Gastroesophageal sphincter (tissue), 4 donors: Measurements from ENCODE around the gene METTL16. TPM values are rescaled to one million over a fixed set of nuclear protein-coding genes. Genes with fewer than 3 reads are reported as not detected.
A peak's percentile ranks its signal among the peaks of the same experiment; 100 is the strongest.

Experiments
- ATAC-seq: fragments of 150-250 bp; one replicate; pipeline ENCODE4 v1.9.1; 2016; ENCODE audit warnings: mild to moderate bottlenecking, moderate library complexity
- H3K27ac ChIP-seq, 4 donors: fragments of 200-600 bp; sonication (generic) in 3 of 4; 1 replicate in 3 of 4; 2 replicates in 1 of 4; pipeline ENCODE4 v1.5.1; 2016 to 2019
- H3K27me3 ChIP-seq: fragments of 200-600 bp; sonication (generic); one replicate; pipeline ENCODE4 v1.5.1; 2019
- H3K36me3 ChIP-seq, 2 donors: fragments of 200-600 bp; sonication (generic); one replicate each; pipeline ENCODE4 v1.5.1; 2019; ENCODE audit warnings: control low read depth in 1 of 2
- H3K4me1 ChIP-seq, 3 donors: fragments of 200-600 bp; sonication (generic); 1 replicate in 2 of 3; 2 replicates in 1 of 3; pipeline ENCODE4 v1.5.1; 2016 to 2019; ENCODE audit warnings: control low read depth in 2 of 3
- H3K4me3 ChIP-seq, 2 donors: fragments of 200-600 bp; sonication (generic); one replicate each; pipeline ENCODE4 v1.5.1; 2019; ENCODE audit warnings: mild to moderate bottlenecking in 1 of 2, moderate library complexity in 1 of 2
- H3K9me3 ChIP-seq, 3 donors: fragments of 200-600 bp; sonication (generic); one replicate each; pipeline ENCODE4 v1.5.1; 2017 to 2019; ENCODE audit warnings: control low read depth in 2 of 3
- EP300 ChIP-seq: sonication (generic); formaldehyde crosslinking; IDR thresholded peaks from one replicate; pipeline ENCODE4 v1.6.1; 2017; ENCODE audit warnings: antibody characterized with exemption, mild to moderate bottlenecking
- POLR2A ChIP-seq, 2 donors: fragments of 450-650 bp; IDR thresholded peaks; one replicate each; pipeline ENCODE4 v1.6.1; 2017; ENCODE audit warnings: antibody characterized with exemption in 2 of 2, mild to moderate bottlenecking in 2 of 2, moderate library complexity in 1 of 2
- POLR2AphosphoS5 ChIP-seq: sonication (generic); formaldehyde crosslinking; IDR thresholded peaks from one replicate; pipeline ENCODE4 v1.6.1; 2017; ENCODE audit warnings: antibody characterized with exemption
- WGBS, 2 donors: methylation state at CpG; one replicate each; pipeline ENCODE4 v1.1.5; 2018; ENCODE audit warnings: low coverage in 1 of 2; 5-methylcytosine and 5-hydroxymethylcytosine counted together
- total RNA-seq, 4 donors: library from RNA; depleted of rRNA; stranded (reverse); fragments of >200 nt; gene quantifications; one replicate each; pipeline ENCODE4 v1.1.0, GENCODE V29; 2016
- TF ChIP-seq, protein P1 (sequence below), 4 experiments: fragments of 200-600 bp in 2 of 4; fragments of 450-650 bp in 2 of 4; sonication (generic) in 1 of 4; IDR thresholded peaks; one replicate each; pipeline ENCODE4 v1.5.1; 2017 to 2019; ENCODE audit warnings: antibody characterized with exemption in 4 of 4, mild to moderate bottlenecking in 2 of 4, moderate library complexity in 2 of 4

Gene METTL16
- total RNA-seq, 4 donors from 2014 or later, result 30.7 to 68.0 (median 58.7) TPM

DNA sequence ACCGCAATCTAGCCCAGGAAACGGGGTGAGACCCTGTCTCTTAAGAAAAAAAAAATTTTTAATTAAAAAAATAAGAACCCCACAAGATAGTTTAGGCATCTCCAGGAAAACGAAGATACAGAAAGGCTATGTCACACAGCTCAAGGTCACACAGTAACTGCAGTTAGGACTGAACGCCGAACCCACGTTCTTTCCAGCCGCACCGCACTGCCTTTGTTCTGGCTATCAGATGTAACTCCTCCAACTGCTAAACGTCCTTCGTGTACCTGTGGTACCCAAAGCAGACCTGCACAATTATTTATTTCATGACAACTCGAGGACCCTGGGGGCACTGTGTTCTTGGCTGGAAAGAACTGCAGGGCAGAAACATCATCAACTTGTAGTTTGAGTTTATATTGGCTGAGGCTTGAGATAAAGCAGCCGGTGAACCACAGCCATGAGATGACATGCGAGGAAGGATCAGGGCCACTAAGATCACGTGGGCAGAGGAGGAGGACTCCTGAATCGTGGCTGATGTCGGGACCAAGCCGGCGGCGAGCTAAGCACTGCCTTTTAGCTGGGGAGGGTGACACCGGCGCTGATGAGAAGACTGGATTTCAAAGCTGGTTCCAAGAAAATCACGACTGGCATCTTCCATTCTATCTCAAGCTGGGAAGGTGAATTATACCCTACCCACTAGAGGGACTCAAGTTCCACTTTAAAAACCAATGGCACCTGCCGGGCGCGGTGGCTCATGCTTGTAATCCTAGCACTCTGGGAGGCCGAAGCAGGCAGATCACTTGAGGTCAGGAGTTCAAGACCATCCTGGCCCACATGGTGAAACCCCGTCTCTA lies 90.2 kb downstream of the METTL16 start:
- Histone ChIP-seq H3K4me1 (peaks cover 0 to 41% (median 12%) of the 10 kb centered on the region in 3 donors), H3K9me3 (no peaks in the 10 kb centered on the region), H3K4me3 (no peak overlapping the region), H3K27me3 (no peaks in the 10 kb centered on the region), H3K27ac (peak overlapping the region in 3 of 4 donors; percentile 42 to 62 (median 47)), H3K36me3 (peaks cover 0 to 26% of the 10 kb centered on the region in 2 donors)
- WGBS, 2 donors, result 35 to 58% methylated on average over 10 to 24 of the region's 27 CpGs
- TF ChIP-seq, protein P1, sequence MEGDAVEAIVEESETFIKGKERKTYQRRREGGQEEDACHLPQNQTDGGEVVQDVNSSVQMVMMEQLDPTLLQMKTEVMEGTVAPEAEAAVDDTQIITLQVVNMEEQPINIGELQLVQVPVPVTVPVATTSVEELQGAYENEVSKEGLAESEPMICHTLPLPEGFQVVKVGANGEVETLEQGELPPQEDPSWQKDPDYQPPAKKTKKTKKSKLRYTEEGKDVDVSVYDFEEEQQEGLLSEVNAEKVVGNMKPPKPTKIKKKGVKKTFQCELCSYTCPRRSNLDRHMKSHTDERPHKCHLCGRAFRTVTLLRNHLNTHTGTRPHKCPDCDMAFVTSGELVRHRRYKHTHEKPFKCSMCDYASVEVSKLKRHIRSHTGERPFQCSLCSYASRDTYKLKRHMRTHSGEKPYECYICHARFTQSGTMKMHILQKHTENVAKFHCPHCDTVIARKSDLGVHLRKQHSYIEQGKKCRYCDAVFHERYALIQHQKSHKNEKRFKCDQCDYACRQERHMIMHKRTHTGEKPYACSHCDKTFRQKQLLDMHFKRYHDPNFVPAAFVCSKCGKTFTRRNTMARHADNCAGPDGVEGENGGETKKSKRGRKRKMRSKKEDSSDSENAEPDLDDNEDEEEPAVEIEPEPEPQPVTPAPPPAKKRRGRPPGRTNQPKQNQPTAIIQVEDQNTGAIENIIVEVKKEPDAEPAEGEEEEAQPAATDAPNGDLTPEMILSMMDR (IDR thresholded peaks at IDR 0.05), result peak in 2 of 4 experiments; percentile 22 to 24
- TF ChIP-seq POLR2AphosphoS5 (peak; percentile 21), POLR2A (IDR thresholded peaks at IDR 0.05) (no peak), EP300 (no peak)
- ATAC-seq, result peak; percentile 35

DNA sequence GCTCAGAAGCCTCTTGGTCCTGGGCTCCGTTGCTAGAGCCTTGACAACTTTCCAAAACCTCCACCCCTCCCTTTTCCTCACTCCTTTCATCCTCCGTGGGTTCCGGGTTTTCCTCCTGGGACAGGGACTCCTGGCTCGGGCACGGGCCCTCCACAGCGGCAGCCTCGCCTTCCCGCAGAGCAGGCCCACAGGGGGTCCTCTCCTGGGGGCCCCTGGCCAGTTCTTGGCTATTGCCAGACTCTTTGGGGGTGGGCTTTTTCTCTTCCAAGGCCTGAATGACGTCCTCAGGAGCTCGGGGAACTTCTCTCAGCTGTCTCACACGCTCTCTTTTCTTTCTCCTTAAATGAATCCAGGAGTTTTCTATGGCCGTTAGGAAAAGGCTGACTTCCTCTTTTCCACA lies 91.5 kb downstream of the METTL16 start:
- no peak for ATAC-seq
- WGBS, 2 donors, result 40 to 59% methylated on average over 4 to 8 of the region's 12 CpGs
- peaks cover 0 to 52% (median 12%) of the 10 kb centered on the region in 3 donors for H3K4me1 ChIP-seq
- TF ChIP-seq, protein P1 (IDR thresholded peaks at IDR 0.05), result no peak
- TF ChIP-seq POLR2A (IDR thresholded peaks at IDR 0.05) (no peak), POLR2AphosphoS5 (no peak), EP300 (no peak)
- H3K27me3 ChIP-seq, result no peaks in the 10 kb centered on the region
- H3K27ac ChIP-seq, result peak overlapping the region in 2 of 4 donors; percentile 78 to 83
- H3K9me3 ChIP-seq, result no peaks in the 10 kb centered on the region
- peaks cover 0 to 21% of the 10 kb centered on the region in 2 donors for H3K36me3 ChIP-seq
- no peak overlapping the region for H3K4me3 ChIP-seq

DNA sequence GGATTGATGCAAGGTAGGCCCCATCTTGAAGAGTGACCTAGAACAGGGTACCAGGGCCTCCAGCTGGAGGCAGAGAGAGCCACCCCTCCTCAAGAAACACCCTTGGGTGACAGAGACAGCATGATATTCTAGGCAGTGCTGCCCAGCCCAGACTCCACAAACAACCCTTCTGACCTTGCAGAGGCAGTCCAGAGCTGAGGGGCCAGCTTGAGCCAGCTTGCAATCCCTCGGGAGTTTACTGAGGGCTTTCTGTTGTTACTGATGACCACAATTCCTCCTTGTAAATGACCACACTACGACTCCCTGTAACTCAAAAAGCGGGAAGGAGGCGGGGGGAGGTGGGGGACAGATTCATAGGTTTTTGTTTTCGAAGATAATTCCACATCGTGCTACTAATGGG lies 92.2 kb downstream of the METTL16 start:
- no peak for ATAC-seq
- H3K4me3 ChIP-seq, result no peak overlapping the region
- H3K4me1 ChIP-seq, result peaks cover 0 to 52% (median 12%) of the 10 kb centered on the region in 3 donors
- H3K36me3 ChIP-seq, result peaks cover 0 to 28% of the 10 kb centered on the region in 2 donors
- no peaks in the 10 kb centered on the region for H3K27me3 ChIP-seq
- H3K9me3 ChIP-seq, result no peaks in the 10 kb centered on the region
- WGBS, 2 donors, result 79 to 81% methylated on average over 5 to 6 of the region's 6 CpGs
- TF ChIP-seq POLR2A (IDR thresholded peaks at IDR 0.05) (no peak), POLR2AphosphoS5 (no peak), EP300 (no peak)
- TF ChIP-seq, protein P1 (IDR thresholded peaks at IDR 0.05), result no peak
- H3K27ac ChIP-seq, result peak overlapping the region; percentile 58 to 83 (median 80)

DNA sequence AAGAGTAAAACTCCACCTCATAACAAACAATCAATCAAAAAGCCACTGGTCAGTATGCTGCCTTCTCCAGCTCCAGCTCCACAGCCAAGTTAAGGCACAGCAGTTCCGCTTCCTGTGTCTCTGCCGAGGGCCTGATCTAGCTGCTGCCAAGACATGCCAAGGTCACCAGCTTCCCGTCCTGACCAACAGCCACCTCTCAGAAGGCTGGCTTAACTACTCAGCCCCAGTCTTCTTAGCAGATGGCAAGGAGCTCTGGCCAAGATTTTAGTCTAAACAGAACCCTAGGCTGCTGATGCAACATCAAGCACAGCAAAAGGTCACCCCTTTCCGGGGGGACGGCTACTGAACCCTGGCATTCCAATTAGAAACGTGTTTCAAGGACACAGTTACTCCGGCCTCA lies 93.1 kb downstream of the METTL16 start:
- TF ChIP-seq EP300, result no peak
- peak; percentile 96 for TF ChIP-seq POLR2AphosphoS5
- TF ChIP-seq, protein P1 (IDR thresholded peaks at IDR 0.05), result no peak
- TF ChIP-seq POLR2A (IDR thresholded peaks at IDR 0.05), result no peak
- ATAC-seq, result peak; percentile 64
- Histone ChIP-seq H3K36me3 (peaks cover 0 to 37% of the 10 kb centered on the region in 2 donors), H3K27ac (peak overlapping the region; percentile 58 to 83 (median 80)), H3K27me3 (no peaks in the 10 kb centered on the region), H3K4me1 (peaks cover 0 to 52% (median 12%) of the 10 kb centered on the region in 3 donors), H3K4me3 (no peak overlapping the region), H3K9me3 (no peaks in the 10 kb centered on the region)
- WGBS, 2 donors, result 10 to 26% methylated on average over 4 of the region's 7 CpGs
